Vagina (tissue), 2 donors: ENCODE data around the gene BAZ2B. TPM values are rescaled to one million over a fixed set of nuclear protein-coding genes. Genes with fewer than 3 reads are reported as not detected.

Experiments
- DNase-seq, 2 donors: peaks; one replicate each; pipeline ENCODE4 v3.0.0-alpha.2; 2017; ENCODE audit errors: extremely low spot score in 2 of 2
- H3K27ac ChIP-seq: fragments of 200-600 bp; sonication (generic); one replicate; pipeline ENCODE4 v1.5.1; 2019
- H3K27me3 ChIP-seq: fragments of 200-600 bp; sonication (generic); one replicate; pipeline ENCODE4 v1.5.1; 2019
- H3K36me3 ChIP-seq, 2 donors: fragments of 200-600 bp; sonication (generic); one replicate each; pipeline ENCODE4 v1.5.1; 2017 to 2019
- H3K4me1 ChIP-seq: fragments of 200-600 bp; sonication (generic); one replicate; pipeline ENCODE4 v1.5.1; 2019
- H3K4me3 ChIP-seq, 2 donors: fragments of 200-600 bp; sonication (generic); 1 replicate in 1 of 2; 2 replicates in 1 of 2; pipeline ENCODE4 v1.5.1; 2016 to 2019
- H3K9me3 ChIP-seq: fragments of 200-600 bp; sonication (generic); one replicate; pipeline ENCODE4 v1.5.1; 2019
- POLR2A ChIP-seq, 2 donors: fragments of 450-650 bp; IDR thresholded peaks; one replicate each; pipeline ENCODE4 v1.6.1; 2017; ENCODE audit warnings: antibody characterized with exemption in 2 of 2, mild to moderate bottlenecking in 2 of 2, moderate library complexity in 2 of 2
- POLR2AphosphoS5 ChIP-seq, 2 donors: sonication (generic); formaldehyde crosslinking; IDR thresholded peaks; one replicate each; pipeline ENCODE4 v1.9.0; 2017; ENCODE audit warnings: antibody characterized with exemption in 2 of 2, mild to moderate bottlenecking in 2 of 2, low read depth in 1 of 2; ENCODE audit not compliant: insufficient read depth in 1 of 2
- intact Hi-C: fragments of 100-400 bp; cut with DNase I; formaldehyde crosslinking; loops from one replicate; pipeline ENCODE4 v1.15.1; 2023
- total RNA-seq: library from RNA; depleted of rRNA; stranded (reverse); fragments of >200 nt; gene quantifications from one replicate; pipeline ENCODE4 v1.2.3, GENCODE V29; 2016
- TF ChIP-seq, protein P1 (sequence below), 3 experiments: fragments of 450-650 bp in 2 of 3; fragments of 200-600 bp in 1 of 3; sonication (generic) in 1 of 3; IDR thresholded peaks; one replicate each; pipeline ENCODE4 v1.5.1; 2017 to 2019; ENCODE audit warnings: antibody characterized with exemption in 3 of 3, mild to moderate bottlenecking in 2 of 3, moderate library complexity in 2 of 3

The BAZ2B gene, protein sequence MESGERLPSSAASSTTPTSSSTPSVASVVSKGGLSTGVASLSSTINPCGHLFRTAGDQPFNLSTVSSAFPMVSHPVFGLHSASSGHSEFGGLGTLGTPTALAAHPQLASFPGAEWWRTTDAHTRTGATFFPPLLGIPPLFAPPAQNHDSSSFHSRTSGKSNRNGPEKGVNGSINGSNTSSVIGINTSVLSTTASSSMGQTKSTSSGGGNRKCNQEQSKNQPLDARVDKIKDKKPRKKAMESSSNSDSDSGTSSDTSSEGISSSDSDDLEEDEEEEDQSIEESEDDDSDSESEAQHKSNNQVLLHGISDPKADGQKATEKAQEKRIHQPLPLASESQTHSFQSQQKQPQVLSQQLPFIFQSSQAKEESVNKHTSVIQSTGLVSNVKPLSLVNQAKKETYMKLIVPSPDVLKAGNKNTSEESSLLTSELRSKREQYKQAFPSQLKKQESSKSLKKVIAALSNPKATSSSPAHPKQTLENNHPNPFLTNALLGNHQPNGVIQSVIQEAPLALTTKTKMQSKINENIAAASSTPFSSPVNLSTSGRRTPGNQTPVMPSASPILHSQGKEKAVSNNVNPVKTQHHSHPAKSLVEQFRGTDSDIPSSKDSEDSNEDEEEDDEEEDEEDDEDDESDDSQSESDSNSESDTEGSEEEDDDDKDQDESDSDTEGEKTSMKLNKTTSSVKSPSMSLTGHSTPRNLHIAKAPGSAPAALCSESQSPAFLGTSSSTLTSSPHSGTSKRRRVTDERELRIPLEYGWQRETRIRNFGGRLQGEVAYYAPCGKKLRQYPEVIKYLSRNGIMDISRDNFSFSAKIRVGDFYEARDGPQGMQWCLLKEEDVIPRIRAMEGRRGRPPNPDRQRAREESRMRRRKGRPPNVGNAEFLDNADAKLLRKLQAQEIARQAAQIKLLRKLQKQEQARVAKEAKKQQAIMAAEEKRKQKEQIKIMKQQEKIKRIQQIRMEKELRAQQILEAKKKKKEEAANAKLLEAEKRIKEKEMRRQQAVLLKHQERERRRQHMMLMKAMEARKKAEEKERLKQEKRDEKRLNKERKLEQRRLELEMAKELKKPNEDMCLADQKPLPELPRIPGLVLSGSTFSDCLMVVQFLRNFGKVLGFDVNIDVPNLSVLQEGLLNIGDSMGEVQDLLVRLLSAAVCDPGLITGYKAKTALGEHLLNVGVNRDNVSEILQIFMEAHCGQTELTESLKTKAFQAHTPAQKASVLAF (N-terminal part only)
- total RNA-seq: 90.6 TPM

GRCh38 chr2:159616286-159616701, at the start of gene BAZ2B:
BAZ2B (minus strand) TSS chr2:159616548; CDS start chr2:159478719, 137,829 bp downstream.
- peak within 1 kb of the TSS; percentile 99 for H3K27ac ChIP-seq
- H3K4me1 ChIP-seq: peaks cover 38% of the 10 kb centered on the region
- H3K27me3 ChIP-seq: no peaks in the 10 kb centered on the region
- no peak for DNase-seq
- peak within 1 kb of the TSS; percentile 73 to 88 for H3K4me3 ChIP-seq
- H3K9me3 ChIP-seq: no peaks in the 10 kb centered on the region
- intact Hi-C loops: no loop called here
- TF ChIP-seq POLR2A (IDR thresholded peaks at IDR 0.05) (peak in 1 of 2 donors; percentile 61), POLR2AphosphoS5 (IDR thresholded peaks at IDR 0.05; ENCODE audit: insufficient read depth in 1 of 2, low read depth in 1 of 2) (no peak)
- TF ChIP-seq, protein P1, sequence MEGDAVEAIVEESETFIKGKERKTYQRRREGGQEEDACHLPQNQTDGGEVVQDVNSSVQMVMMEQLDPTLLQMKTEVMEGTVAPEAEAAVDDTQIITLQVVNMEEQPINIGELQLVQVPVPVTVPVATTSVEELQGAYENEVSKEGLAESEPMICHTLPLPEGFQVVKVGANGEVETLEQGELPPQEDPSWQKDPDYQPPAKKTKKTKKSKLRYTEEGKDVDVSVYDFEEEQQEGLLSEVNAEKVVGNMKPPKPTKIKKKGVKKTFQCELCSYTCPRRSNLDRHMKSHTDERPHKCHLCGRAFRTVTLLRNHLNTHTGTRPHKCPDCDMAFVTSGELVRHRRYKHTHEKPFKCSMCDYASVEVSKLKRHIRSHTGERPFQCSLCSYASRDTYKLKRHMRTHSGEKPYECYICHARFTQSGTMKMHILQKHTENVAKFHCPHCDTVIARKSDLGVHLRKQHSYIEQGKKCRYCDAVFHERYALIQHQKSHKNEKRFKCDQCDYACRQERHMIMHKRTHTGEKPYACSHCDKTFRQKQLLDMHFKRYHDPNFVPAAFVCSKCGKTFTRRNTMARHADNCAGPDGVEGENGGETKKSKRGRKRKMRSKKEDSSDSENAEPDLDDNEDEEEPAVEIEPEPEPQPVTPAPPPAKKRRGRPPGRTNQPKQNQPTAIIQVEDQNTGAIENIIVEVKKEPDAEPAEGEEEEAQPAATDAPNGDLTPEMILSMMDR (IDR thresholded peaks at IDR 0.05): no peak
- H3K36me3 ChIP-seq: no peaks in the 10 kb centered on the region

- no peaks in the 10 kb centered on the region for H3K9me3 ChIP-seq
- H3K36me3 ChIP-seq: no peaks in the 10 kb centered on the region
- no peak overlapping the region for H3K4me3 ChIP-seq
- intact Hi-C loops: no loop called here
- DNase-seq: no peak
- no peak overlapping the region for H3K27ac ChIP-seq
- H3K27me3 ChIP-seq: no peaks in the 10 kb centered on the region
- H3K4me1 ChIP-seq: no peaks in the 10 kb centered on the region
- TF ChIP-seq POLR2A (IDR thresholded peaks at IDR 0.05) (no peak), POLR2AphosphoS5 (IDR thresholded peaks at IDR 0.05; ENCODE audit: insufficient read depth in 1 of 2, low read depth in 1 of 2) (no peak)
- TF ChIP-seq, protein P1 (IDR thresholded peaks at IDR 0.05): no peak
These were observed 44.9 kb upstream of the BAZ2B start for GRCh38 chr2:159661286-159661685.

DNA sequence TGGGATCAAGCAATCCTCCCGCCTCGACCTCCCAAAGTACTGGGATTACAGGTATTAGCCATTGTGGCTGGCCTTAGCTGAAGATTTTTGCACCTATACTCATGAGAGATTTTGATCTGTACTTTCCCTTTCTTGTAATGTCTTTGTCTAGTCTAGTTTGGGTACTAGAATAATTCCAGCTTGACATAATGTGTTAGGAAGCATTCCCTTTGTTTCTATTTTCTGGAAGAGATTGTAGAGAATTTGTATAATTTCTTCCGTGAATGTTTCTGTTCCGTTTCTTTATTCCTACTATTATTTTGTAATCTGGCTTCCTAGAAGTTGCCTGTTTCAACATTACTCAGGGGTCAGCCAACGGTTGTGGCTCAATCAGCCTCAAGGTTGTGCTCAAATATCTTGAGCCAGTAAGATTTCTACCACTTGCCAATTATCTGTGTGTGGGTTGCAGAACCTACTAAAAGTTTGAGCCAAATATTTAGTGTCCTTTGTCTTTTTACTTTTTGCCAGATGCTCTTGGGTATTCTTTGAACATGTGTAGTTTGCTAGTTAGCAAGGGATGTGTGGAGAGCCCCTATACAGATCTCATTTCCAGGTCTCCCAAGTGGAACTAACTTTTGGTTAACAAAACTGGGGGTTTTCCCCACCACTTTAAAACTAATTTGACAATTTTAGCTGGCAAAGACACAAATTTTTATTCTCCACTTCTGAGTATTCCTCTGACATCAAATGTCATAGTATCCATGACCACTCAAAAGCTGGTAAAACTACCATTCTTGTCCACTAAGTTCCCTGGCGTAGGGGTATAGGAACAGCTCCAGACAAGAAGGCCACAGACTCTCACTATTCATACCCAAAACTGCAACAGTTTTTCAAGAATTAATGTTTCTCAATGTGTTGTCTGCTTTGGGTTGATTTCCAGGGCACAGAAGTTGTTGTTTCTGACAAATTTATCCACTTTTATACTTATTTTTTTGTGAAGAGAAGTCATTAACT, 42.8 kb upstream of the BAZ2B start:
- no peaks in the 10 kb centered on the region for H3K27me3 ChIP-seq
- intact Hi-C loops: no loop called here
- H3K4me3 ChIP-seq: no peak overlapping the region
- H3K9me3 ChIP-seq: peaks cover 6% of the 10 kb centered on the region
- no peak overlapping the region for H3K27ac ChIP-seq
- no peaks in the 10 kb centered on the region for H3K36me3 ChIP-seq
- H3K4me1 ChIP-seq: no peaks in the 10 kb centered on the region
- TF ChIP-seq POLR2AphosphoS5 (IDR thresholded peaks at IDR 0.05; ENCODE audit: insufficient read depth in 1 of 2, low read depth in 1 of 2) (no peak), POLR2A (IDR thresholded peaks at IDR 0.05) (no peak)
- TF ChIP-seq, protein P1 (IDR thresholded peaks at IDR 0.05): no peak
- DNase-seq: no peak

- Histone ChIP-seq H3K9me3 (peaks cover 6% of the 10 kb centered on the region), H3K36me3 (no peaks in the 10 kb centered on the region)
- no peak for DNase-seq
These were observed 37.6 kb upstream of the BAZ2B start for GRCh38 chr2:159653962-159654361.

More at GRCh38 chr2:159653962-159654361, 37.6 kb upstream of the BAZ2B start:
- Histone ChIP-seq H3K27ac (no peak overlapping the region), H3K4me3 (no peak overlapping the region), H3K27me3 (no peaks in the 10 kb centered on the region), H3K4me1 (no peaks in the 10 kb centered on the region)
- intact Hi-C loops: no loop called here
- TF ChIP-seq POLR2AphosphoS5 (IDR thresholded peaks at IDR 0.05; ENCODE audit: insufficient read depth in 1 of 2, low read depth in 1 of 2): no peak
- no peak for TF ChIP-seq POLR2A (IDR thresholded peaks at IDR 0.05)
- TF ChIP-seq, protein P1 (IDR thresholded peaks at IDR 0.05): no peak
